NCI-H2196 treated with DMSO at 0.1 percent for 48 hours (cell line): ENCODE data around the gene DYNC1H1.

ENCODE experiments used
- DNase-seq: peaks from one replicate; lab custom pipeline; 2025; ENCODE audit not compliant: unreplicated experiment; lab: John Stamatoyannopoulos, UW

The DYNC1H1 gene

DNA sequence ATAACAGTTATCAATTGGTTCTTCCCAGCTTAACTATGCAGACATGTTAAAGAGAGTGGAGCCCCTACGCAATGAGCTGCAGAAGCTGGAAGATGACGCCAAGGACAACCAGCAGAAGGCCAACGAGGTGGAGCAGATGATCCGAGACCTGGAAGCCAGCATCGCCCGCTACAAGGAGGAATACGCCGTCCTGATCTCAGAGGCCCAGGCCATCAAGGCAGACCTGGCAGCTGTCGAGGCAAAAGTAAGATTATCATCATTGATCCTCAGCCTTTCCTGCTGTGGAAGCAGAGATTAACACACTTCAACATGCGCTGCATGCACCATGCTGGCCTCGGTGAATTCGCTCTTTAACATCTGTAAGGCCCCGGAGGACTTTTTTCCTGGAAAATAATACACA, 68.9 kb downstream of the DYNC1H1 start:
- DNase-seq, result no peak

DNA sequence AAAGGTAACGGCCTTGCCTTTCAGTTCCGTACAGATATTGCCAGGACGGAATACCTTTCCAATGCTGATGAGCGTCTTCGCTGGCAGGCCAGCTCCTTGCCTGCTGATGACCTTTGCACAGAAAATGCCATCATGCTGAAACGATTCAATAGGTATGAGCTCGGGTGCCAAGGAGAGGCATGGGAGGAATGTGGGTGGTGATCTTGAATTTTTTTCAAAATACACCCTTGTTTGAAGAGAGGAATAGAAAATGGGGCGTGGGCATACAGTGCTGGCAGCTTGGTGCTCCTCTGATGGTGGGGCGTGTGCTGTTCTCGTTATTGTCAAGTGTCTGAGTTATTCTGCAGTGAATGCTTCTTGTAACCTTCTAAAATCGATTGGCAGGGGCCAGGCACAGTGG, 69.9 kb downstream of the DYNC1H1 start:
- DNase-seq, result no peak

DNA sequence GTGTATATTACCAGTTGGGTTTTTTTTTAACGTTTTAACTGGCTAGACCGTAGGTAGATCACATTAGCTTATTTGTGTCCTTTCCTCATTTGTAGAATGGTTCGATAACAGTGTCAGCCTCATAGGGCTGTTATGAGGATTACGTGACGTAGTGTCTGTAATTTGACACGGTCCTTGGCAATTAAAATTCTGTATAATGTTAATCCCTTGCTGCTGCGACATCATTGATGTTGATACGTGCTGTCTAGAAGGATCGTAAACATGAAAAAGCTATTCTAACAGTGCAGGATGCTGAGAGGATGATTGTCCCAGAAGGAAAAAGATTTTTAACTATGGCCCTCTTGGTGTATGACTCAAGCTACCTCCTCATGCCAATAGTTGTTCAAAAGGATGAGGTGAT, 71.5 kb downstream of the DYNC1H1 start:
- DNase-seq, result no peak

DNA sequence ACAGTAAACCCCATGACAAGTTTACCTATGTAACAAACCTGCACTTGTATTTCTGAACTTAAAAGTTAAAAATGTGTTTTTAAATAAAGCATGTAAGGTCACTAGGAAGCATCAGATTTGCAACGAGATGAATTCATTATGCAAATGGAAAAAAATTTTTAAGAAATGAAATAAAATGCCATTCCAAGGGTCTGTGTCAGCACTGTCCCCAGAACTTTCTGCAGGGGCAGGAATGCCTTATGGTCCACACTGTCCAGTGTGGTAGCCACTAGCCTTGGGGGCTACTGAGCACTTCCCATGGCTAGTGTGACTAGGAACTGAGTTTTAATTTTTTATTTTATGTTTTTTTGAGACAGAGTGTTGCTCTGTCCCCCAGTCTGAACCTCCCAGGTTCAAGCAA, 73.3 kb downstream of the DYNC1H1 start:
- no peak for DNase-seq

DNA sequence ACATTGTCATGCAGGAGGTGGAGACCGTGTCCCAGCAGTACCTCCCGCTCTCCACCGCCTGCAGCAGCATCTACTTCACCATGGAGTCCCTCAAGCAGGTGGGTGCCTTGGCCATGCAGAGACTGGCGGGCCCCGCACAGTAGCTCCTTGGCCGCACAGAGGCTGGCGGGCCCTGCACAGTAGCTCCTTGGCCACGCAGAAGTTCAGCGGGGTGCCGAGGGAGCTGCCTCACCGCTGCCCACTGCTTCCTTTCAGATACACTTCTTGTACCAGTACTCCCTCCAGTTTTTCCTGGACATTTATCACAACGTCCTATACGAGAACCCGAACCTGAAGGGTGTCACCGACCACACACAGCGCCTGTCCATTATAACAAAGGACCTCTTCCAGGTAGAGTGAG, 74.8 kb downstream of the DYNC1H1 start:
- DNase-seq, result no peak

DNA sequence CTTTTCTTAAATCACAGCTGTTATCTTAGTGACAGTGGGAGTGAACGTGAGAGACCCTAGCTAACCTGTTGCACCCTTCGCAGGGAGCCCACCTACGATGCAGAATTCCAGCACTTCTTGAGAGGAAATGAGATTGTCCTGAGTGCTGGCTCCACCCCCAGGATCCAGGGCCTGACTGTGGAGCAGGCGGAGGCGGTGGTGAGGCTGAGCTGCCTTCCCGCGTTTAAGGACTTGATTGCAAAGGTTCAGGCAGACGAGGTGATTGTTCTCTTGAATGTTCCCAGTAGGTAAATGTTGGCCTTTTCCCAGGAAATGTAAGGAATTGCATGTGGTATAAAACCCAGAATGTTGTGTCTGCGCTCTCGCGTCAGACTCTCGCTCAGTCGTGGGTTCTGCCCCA, 75.8 kb downstream of the DYNC1H1 start:
- DNase-seq, result no peak

DNA sequence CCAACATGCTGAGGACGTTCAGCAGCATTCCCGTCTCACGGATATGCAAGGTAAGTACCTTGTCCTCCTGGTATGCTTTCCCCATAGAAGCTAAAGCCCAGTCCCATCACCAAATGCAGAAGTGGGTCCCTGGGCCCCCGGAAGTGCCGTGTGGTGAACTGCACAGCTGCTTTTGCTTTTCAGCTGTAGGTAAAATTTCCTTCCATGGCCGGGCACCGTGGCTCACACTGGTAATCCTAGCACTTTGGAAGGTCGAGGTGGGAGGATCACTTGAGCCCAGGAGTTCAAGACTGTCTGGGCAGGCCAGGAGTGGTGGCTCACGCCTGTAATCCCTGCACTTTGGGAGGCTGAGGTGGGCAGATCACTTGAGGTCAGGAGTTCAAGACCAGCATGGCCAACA, 78.3 kb downstream of the DYNC1H1 start:
- no peak for DNase-seq

DNA sequence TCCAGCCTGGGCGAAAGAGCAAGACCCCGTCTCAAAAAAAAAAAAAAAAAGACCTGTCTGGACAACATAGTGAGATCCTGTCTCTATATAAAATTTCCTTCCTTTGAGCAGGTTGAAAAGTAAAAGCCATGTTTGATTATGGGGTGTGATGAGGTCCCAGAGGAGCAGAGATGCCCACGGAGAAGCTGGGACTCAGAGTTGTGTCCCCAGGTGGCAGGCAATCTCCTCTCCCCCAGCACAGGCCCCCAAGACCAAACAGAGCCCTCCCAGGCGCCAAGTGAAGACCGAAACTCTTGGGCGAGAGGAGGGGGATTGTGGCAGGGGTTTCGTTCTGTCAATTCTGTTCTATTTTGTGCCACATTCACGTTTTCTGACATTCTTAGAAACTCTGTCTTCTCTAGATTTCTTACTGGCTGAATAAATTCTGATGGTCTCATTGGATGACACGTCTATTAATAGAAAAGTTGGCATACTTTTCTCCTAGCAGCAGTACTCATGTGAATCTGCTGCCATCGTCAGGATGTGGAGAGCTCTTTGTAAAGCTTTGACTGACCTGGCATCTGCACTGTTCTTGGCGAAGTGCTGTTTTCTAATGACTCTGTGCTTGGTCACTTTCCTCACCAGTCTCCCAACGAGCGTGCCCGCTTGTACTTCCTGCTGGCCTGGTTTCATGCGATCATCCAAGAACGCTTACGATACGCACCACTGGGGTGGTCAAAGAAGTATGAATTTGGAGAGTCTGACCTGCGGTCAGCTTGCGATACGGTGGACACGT, 79.1 kb downstream of the DYNC1H1 start:
- no peak for DNase-seq

DNA sequence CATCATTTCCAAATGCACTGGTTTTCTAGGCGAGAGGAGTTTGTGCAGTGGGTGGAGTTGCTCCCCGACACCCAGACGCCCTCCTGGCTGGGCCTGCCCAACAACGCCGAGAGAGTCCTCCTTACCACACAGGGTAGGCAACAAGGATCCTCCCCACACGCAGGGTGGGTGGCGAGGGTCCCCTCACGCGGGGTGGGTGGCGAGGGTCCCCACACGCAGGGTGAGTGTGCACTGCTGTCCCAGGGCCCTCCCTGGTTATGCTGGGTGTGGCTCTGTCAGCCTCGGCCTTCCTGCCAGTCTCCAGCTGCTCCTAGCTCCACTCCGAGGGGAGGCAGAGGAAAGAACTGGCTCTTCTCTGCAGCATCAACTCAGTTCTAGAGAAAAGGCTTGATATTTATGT, 80.2 kb downstream of the DYNC1H1 start:
- DNase-seq, result no peak

DNA sequence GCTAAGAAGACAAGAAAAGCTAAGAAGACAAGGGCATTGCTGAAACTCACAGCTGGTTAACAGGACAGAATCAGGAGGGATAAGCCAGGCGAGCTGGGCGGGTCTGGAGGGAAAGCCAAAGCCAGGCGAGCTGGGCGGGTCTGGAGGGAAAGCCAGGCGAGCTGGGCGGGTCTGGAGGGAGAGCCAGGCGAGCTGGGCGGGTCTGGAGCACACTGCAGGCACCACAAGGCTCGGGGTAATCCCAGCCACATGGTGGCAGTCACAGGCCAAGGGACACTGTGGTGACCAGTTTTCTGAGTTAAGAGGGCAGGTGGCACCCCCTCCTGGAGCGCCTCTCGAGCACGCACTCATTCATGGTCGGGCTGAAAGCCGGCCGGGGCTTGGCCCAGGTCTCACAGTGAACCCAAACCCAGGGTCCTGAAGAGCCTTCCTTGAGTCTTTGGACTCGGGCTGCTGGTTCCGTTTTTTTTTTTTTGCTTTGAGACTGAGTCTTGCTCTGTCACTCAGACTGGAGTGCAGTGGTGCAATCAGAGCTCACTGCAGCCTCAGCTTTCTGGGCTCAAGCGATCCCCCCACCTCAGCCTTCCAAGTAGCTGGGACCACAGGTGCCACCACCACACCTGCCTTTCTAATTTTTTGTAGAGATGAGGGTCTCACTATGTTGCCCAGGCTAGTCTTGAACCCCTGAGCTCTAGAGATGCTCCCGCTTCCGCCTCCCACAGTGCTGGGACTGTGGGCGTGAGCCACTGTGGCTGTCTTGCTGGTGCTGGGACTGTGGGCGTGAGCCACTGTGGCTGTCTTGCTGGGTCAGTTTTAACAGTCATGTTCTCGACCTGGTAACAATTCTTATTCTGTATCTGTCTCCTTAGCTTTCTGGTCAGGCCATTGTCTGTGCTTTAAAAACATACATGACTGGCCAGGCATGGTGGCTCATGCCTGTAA, 82.2 kb downstream of the DYNC1H1 start:
- peak; percentile 54 for DNase-seq

DNA sequence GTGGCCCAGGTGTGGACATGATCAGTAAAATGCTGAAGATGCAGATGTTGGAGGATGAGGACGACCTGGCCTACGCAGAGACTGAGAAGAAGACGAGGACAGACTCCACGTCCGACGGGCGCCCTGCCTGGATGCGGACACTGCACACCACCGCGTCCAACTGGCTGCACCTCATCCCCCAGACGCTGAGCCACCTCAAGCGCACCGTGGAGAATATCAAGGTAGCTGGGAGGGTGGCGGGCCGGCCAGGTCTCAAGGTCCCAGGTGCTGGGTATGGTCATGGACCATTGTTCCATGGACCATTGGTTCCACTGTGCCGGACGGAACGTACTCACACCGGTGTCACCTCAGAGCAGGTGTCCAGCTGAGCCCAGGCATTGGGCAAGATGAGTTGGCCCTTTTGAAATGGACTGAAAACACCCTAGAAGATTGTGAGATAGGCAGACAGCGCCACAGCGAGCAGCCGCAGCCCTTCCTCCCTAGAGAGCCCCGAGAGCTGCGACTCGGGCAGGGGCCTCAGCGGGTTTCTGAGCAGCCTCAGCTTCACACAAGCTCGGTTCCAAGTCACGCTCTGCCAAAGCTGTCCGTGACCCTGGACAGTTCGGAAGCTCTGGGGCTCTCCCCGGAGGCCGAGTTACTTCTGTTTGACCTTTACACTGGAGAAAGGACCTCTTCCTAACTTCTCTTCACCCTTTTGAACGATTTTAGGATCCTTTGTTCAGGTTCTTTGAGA, 83.6 kb downstream of the DYNC1H1 start:
- DNase-seq, result no peak

DNA sequence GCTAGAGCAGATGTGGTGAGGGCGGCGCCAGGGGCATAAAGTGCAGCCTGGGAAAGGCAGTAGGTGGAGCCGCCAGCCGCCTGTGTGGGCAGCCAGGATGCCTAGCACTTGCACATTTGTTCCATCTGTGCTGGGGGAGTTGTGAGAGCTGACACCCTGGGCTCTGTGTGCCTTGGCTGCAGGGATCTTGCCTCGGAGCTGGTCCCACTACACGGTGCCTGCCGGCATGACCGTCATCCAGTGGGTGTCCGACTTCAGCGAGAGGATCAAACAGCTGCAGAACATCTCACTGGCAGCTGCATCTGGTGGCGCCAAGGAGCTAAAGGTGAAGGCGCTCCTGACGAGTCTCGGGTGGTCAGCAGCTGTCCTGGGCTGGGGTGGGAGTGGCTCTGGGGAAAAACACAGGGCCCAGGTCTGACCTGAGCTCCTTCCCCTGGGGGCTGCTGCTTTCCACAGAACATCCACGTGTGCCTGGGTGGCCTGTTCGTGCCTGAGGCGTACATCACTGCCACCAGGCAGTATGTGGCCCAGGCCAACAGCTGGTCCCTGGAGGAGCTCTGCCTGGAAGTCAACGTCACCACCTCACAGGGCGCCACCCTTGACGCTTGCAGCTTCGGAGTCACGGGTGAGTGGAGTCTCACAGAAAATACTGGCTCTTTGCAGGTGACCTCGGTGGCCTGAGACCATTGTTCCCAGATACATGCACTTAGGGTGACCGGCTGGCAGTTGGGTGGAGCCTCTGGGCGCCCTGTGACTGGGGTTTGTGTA, 85.1 kb downstream of the DYNC1H1 start:
- no peak for DNase-seq

DNA sequence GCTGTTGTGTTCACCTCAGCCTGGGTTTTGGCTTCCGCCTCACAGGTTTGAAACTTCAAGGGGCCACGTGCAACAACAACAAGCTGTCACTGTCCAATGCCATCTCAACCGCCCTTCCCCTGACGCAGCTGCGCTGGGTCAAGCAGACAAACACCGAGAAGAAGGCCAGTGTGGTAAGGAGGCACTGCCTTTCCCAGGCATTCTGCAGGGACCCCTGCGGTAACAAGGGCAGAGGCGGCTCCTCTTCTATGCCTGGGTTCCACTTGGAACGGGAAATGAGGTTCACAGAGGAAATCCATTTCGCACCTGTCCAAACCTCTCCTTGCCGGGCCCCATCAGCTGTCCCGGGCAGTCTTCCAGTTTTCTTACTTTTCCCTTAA, 85.6 kb downstream of the DYNC1H1 start:
- no peak for DNase-seq

DNA sequence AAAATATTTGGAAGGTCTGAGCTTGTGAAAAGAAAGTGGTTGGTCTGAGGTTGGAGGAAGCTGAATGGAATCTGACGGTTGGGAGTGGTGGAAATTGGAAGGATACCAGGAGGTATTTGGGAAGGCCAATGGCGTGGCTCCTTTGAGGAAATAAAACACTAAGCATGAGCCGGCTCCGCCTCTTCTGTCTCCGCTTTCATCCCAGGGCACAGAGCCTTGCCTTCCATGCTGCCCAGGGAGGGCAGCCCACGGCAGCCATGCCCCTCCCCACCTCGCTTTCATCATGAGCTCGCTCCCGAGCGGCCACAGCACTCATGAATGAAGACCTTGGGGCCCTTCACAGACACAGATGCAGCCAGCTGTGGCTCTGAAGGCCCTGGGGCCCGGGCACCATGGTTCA, 86.3 kb downstream of the DYNC1H1 start:
- DNase-seq, result no peak

DNA sequence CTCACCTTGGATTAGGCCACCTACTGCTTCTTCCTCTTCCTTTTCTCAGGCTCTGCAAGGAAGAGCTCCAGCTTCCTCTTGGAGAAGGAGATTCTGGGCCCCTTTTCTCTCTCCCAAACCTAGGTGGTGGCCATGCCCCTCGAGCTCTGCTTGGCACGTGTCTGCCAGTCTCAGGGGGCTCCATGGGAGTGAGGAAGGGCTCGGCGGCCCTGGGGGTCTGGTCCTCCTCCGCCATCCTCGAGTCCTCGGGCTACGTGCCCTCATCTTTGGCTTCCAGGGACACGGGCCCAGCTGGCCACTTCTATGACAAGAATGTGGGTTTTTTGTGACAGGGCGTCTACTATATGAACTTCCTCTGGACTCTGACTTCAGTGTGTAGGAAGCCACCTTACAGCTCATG, 88.1 kb downstream of the DYNC1H1 start:
- DNase-seq, result no peak

DNA sequence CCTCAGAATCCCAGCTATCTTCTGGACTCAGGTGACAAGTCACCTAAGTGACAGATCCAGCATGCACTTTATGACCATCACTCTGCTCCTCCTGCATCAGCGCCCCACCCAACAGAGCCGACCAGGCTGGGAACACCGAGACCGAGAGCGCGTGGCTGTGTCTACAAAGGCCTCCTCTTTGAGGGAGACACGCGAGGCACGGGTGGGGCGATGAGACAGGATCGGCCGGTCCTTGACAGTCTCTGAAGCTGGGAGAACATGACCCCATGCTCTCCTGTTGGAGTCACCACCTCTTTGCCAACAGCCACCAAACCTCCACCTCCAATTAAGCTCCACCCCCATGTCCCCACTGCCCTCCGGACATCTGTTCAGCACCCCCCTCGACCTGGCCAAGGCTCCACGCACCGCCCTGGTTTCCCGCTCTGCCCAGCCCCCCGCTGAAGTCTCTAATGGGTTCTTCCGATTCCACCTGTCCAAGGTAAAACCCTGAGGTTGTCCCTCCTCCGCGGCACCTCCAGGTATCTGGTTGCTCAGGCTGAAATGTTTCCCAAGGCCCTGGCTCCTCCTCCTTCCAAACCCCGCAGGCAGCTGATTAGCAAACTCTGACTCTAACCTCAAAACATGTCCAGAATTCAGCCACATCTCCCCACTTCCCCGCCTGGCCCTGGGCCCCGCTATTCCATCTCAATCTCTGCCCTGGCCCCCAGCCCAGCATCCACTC, 91.0 kb downstream of the DYNC1H1 start:
- no peak for DNase-seq

DNA sequence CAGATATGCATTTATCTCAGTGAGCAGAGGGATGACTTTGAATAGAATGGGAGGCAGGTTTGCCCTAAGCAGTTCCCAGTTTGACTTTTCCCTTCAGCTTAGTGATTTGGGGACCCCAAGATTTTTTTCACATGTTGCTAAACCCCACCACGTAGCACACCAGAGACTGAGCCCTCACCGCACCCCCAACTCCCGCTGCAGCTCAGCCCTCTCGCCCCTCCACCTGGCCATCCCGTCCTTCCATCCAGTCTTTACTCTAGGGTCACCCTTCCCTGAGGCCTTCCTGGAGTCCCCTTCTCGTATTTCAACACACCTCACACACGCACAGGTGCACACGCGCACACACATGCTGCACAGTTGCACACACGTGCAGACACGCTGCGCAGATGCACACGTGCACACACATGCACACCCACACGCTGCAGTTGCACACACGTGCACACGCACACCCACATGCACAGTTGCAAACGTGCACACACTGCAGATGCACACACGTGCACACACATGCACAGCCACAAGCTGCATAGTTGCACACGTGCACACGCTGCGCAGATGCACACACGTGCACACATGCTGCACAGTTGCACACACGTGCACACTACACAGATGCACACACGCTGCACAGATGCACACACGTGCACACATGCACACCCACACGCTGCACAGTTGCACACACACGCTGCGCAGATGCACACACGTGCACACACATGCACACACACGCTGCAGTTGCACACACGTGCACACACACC, 92.5 kb downstream of the DYNC1H1 start:
- DNase-seq, result no peak

DNA sequence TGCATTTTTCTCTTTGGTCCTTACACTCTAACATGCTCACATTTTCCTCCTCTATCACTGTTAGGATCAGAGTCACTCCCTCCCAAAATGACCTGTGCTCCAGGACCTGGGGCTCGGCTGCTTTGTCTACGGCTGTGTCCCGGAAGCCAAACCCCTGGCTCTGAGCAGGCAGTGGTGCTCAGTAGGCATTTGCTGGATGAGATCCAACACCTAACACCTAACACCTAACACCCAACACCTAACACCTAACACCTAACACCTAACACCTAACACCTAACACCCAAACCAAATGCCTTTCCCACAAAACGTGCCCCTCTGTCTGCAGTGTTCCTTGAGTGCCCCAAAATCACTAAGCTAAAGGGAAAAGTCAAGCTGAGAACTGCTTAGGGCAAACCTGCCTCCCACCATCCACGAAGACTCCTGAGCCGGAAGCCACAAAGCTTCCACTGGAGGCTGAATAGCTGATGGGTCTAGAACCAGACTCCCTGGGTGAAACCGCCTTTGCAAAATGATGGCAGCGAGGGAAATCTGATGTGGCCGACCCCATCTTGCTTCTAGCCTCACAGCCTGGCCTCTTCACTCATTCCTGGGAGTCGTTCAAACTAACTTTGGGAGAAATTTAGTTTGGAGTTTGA, 93.2 kb downstream of the DYNC1H1 start:
- DNase-seq, result no peak

DNA sequence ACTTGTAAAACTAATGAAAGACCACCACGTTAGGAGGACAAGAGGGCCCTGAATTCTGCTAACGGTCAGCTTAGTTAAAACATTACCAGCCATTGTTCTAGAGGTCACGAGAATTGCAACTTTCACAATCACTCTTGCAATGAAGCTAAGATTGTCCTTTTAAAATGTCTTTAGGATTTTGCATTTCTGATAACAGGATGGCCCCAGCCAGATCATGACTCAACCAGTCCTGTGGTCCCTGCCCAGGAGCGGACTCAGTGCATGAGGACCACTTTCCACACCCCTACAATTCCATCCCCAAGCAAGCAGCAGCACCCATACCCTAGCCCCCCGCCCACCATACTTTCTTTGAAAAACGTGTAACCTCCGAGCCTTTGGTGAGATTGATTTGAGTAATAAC, 93.8 kb downstream of the DYNC1H1 start:
- DNase-seq, result no peak
